GM12891 (cell line): ENCODE measurements around the gene GNB1.

Experiments used
- PAX5 ChIP-seq: IDR thresholded peaks from 2 replicates; pipeline ENCODE4 v1.6.1; 2011; ENCODE audit warnings: low read length, moderate library complexity, mild to moderate bottlenecking; ENCODE audit not compliant: insufficient read depth, severe bottlenecking
- POLR2AphosphoS5 ChIP-seq: IDR thresholded peaks from 2 replicates; pipeline ENCODE4 v1.6.1; 2011; ENCODE audit warnings: low read depth, low read length, control low read depth
- TAF1 ChIP-seq: IDR thresholded peaks from 2 replicates; pipeline ENCODE4 v1.6.1; 2011; ENCODE audit warnings: low read depth, low read length, control low read depth

- no peak for TF ChIP-seq POLR2AphosphoS5
- TF ChIP-seq TAF1, result no peak
- no peak for TF ChIP-seq PAX5
Observed at GRCh38 chr1:1770102-1770501, 120.8 kb downstream of the GNB1 start.
